A549 treated with Hydrocortisone at 1 μM for 4 hours (cell line): Measurements from ENCODE around the gene PNMA3. TPM values are rescaled to one million over a fixed set of nuclear protein-coding genes. Genes with fewer than 3 reads are reported as not detected.

ENCODE experiments used
- total RNA-seq: library from RNA; stranded (reverse); fragments of 200-300 nt; extraction: Qiagen RNA extraction; gene quantifications from 5 replicates; pipeline ENCODE4 v1.2.3, GENCODE V29; 2022

PNMA3 gene
- total RNA-seq = 0.18 to 0.25 TPM (median 0.21 TPM) in 5 replicates

DNA sequence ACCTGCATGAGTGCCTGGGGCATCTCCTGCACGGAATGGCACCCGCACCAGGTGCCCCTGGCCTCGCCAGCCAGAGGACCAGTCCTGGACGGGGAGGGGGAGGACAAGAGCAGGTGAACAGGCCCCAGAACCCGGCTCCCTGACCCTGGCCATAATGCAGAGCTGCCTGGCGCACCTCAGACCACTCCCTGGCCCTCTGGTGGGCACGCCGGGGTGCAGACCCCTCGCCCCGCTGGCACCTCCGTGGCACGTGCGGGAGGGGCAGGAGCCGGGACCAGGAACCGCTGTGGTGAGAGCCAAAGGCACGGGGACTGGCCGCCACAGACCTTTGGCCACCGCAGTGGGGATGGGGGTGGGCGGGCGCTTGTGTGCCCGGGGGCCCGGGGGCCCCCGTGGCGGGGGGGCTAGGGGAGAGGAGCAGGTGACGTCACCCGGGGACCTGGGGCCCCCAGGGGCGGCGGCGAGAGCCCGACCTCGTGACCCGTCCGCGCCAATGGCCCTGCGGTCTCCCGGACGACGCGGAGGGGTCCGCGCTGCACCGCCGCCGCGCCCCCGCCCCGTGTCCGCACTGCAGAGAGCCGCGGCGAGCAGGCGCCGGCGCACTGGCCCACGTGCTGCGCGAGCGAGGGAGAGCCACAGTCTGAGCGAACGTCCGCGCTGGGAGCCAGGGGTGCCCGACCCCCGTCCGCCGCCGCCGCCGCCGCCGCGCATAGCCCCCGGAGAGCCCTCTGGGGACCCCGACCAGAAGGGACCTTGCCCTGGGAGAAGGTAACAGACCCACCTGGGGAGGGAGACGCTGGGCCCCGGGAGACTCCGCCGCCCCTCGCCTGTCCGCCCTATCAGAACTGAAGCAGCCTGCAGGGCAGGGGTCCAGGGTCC, at the start of gene PNMA3:
TSS of gene PNMA3 (plus strand) at position 600 of the 879 bp plus-strand sequence. CDS start 586 bp downstream, outside the sequence.

DNA sequence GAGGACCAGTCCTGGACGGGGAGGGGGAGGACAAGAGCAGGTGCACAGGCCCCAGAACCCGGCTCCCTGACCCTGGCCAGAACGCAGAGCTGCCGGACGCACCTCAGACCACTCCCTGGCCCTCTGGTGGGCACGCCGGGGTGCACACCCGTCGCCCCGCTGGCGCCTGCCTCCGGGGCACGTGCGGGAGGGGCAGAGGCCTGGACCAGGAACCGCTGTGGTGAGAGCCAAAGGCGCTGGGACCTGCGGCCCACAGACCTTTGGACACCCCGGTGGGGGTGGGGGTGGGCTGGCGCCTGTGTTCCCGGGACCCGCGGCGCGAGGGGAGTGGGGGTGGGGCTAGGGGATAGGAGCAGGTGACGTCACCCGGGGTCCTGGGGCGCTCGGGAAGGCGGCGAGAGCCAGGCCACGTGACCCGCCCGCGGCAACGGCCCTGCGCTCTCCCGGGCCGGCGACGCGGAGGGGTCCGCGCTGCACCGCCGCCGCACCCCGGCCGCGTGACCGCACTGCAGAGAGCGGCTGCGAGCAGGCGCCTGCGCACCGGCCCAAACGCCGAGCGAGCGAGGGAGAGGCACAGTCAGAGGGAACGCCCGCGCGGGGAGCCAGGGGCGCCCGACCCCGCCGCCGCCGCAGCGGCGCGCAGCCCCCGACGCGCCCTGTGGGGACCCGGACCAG, 15.8 kb downstream of the PNMA3 start, which contains the start of gene PNMA6A:
TSS of gene PNMA6A (plus strand) at position 546 of the 675 bp plus-strand sequence. CDS start 609 bp downstream, outside the sequence.

Other genes starting within 250 kb of the PNMA3 start
- gene CETN2, start 225.7 kb upstream of the PNMA3 start, total RNA-seq = 70.7 to 82.0 TPM (median 74.4 TPM) in 5 replicates
- 44.0 to 46.7 TPM (median 44.2 TPM) in 5 replicates for gene NSDHL, start 225.4 kb upstream of the PNMA3 start, total RNA-seq
- gene ZNF185, start 158.4 kb upstream of the PNMA3 start, total RNA-seq = 6.9 to 9.0 TPM (median 7.5 TPM) in 5 replicates
- not detected in 5 replicates for gene PNMA5, start 62.4 kb upstream of the PNMA3 start, total RNA-seq
- 3.9 to 5.1 TPM (median 4.4 TPM) in 5 replicates for gene PNMA6A, start 16.0 kb downstream of the PNMA3 start, total RNA-seq
- gene MAGEA1, start 122.8 kb downstream of the PNMA3 start, total RNA-seq = 0.05 to 0.09 TPM (median 0.06 TPM) in 4 of 5 replicates, not detected in the other